WTC11 (cell line): ENCODE data around the gene SAMM50. TPM values are rescaled to one million over a fixed set of nuclear protein-coding genes. Genes with fewer than 3 reads are reported as not detected.

Experiments
- ATAC-seq: fragments of 200-7000 bp; cut with Tn5 transposase; 2 replicates; pipeline ENCODE4 v1.10.0; 2021; ENCODE audit warnings: mild to moderate bottlenecking, moderate library complexity
- CTCF ChIA-PET: fragments of 300-600 bp; sonication (Branson Sonifier 250); formaldehyde crosslinking; loops from one replicate; lab custom pipeline; 2021; ENCODE audit warnings: antibody characterized with exemption; lab: Charles Lee
- POLR2A ChIA-PET: fragments of 350-600 bp; sonication (Branson Sonifier 250); formaldehyde crosslinking; loops from one replicate; lab custom pipeline; 2021; ENCODE audit warnings: antibody characterized with exemption; lab: Charles Lee
- DNase-seq: peaks from one replicate; pipeline ENCODE4 v3.0.0; 2021; ENCODE audit warnings: low spot score
- H3K27ac Mint-ChIP-seq: 2 replicates; pipeline ENCODE4 v1.8.0; 2021; ENCODE audit warnings: mixed read lengths
- H3K27me3 Mint-ChIP-seq: 2 replicates; pipeline ENCODE4 v1.8.0; 2021; ENCODE audit warnings: low read depth, mild to moderate bottlenecking, moderate library complexity, mixed read lengths
- H3K36me3 Mint-ChIP-seq: 2 replicates; pipeline ENCODE4 v1.8.0; 2021; ENCODE audit warnings: mixed read lengths
- H3K4me1 Mint-ChIP-seq: 2 replicates; pipeline ENCODE4 v1.8.0; 2022; ENCODE audit warnings: mixed read lengths
- H3K4me3 Mint-ChIP-seq: 2 replicates; pipeline ENCODE4 v1.8.0; 2021; ENCODE audit warnings: mild to moderate bottlenecking, moderate library complexity, mixed read lengths
- H3K9me3 Mint-ChIP-seq: 2 replicates; pipeline ENCODE4 v1.8.0; 2021; ENCODE audit warnings: mixed read lengths
- ATF3 ChIP-seq: sonication (generic); formaldehyde crosslinking; conservative IDR thresholded peaks from 2 replicates; pipeline ENCODE4 v1.8.1; 2022; ENCODE audit warnings: mild to moderate bottlenecking, missing genetic modification reagents
- CDX4 ChIP-seq: fragments of 250-450 bp; sonication (Bioruptor Pico); IDR thresholded peaks from 2 replicates; pipeline ENCODE4 v1.9.0; 2021; ENCODE audit warnings: moderate library complexity, mild to moderate bottlenecking, inconsistent platforms, borderline replicate concordance
- CREB1 ChIP-seq: sonication (generic); formaldehyde crosslinking; IDR thresholded peaks from 2 replicates; pipeline ENCODE4 v1.8.0; 2023; ENCODE audit warnings: mild to moderate bottlenecking, missing genetic modification reagents
- E2F5 ChIP-seq: sonication (generic); formaldehyde crosslinking; IDR thresholded peaks from 2 replicates; pipeline ENCODE4 v1.8.1; 2022; ENCODE audit warnings: mild to moderate bottlenecking, moderate library complexity, missing genetic modification reagents
- ESRRA ChIP-seq: sonication (generic); formaldehyde crosslinking; IDR thresholded peaks from 2 replicates; pipeline ENCODE4 v1.8.1; 2022; ENCODE audit warnings: mild to moderate bottlenecking, missing genetic modification reagents, borderline replicate concordance
- ETV6 ChIP-seq: sonication (generic); formaldehyde crosslinking; IDR thresholded peaks from 2 replicates; pipeline ENCODE4 v1.8.1; 2022; ENCODE audit warnings: mild to moderate bottlenecking, missing genetic modification reagents
- FOXJ3 ChIP-seq: sonication (generic); formaldehyde crosslinking; IDR thresholded peaks from 2 replicates; pipeline ENCODE4 v1.9.0; 2021; ENCODE audit warnings: missing genetic modification reagents, mild to moderate bottlenecking, borderline replicate concordance
- FOXP1 ChIP-seq: sonication (generic); formaldehyde crosslinking; IDR thresholded peaks from 2 replicates; pipeline ENCODE4 v1.8.0; 2022; ENCODE audit warnings: missing genetic modification reagents, mild to moderate bottlenecking, moderate library complexity, borderline replicate concordance
- GABPB1 ChIP-seq: sonication (generic); formaldehyde crosslinking; IDR thresholded peaks from 2 replicates; pipeline ENCODE4 v1.8.1; 2023; ENCODE audit warnings: mild to moderate bottlenecking, missing genetic modification reagents
- HMGA2 ChIP-seq: fragments of 250-450 bp; sonication (Bioruptor Pico); IDR thresholded peaks from 2 replicates; pipeline ENCODE4 v1.4.0; 2021; ENCODE audit warnings: mild to moderate bottlenecking, moderate library complexity
- IRF1 ChIP-seq: sonication (generic); formaldehyde crosslinking; IDR thresholded peaks from 2 replicates; pipeline ENCODE4 v1.8.0; 2023; ENCODE audit warnings: missing genetic modification reagents
- IRF2 ChIP-seq: sonication (generic); formaldehyde crosslinking; IDR thresholded peaks from 2 replicates; pipeline ENCODE4 v1.8.0; 2022; ENCODE audit warnings: low read depth, missing genetic modification reagents, borderline replicate concordance
- JAZF1 ChIP-seq: fragments of 250-450 bp; sonication (Bioruptor Pico); IDR thresholded peaks from 2 replicates; pipeline ENCODE4 v1.9.0; 2021; ENCODE audit warnings: moderate library complexity, mild to moderate bottlenecking, inconsistent platforms
- MAX ChIP-seq: sonication (generic); formaldehyde crosslinking; IDR thresholded peaks from 2 replicates; pipeline ENCODE4 v1.8.0; 2022; ENCODE audit warnings: mild to moderate bottlenecking, missing genetic modification reagents
- MYBL2 ChIP-seq: sonication (generic); formaldehyde crosslinking; IDR thresholded peaks from 2 replicates; pipeline ENCODE4 v1.8.1; 2023; ENCODE audit warnings: mild to moderate bottlenecking, moderate library complexity, missing genetic modification reagents
- NFE2L1 ChIP-seq: sonication (generic); formaldehyde crosslinking; IDR thresholded peaks from 2 replicates; pipeline ENCODE4 v1.8.1; 2023; ENCODE audit warnings: missing genetic modification reagents
- NFYB ChIP-seq: sonication (generic); formaldehyde crosslinking; conservative IDR thresholded peaks from 2 replicates; pipeline ENCODE4 v1.8.0; 2022; ENCODE audit warnings: low read depth, missing genetic modification reagents
- OVOL2 ChIP-seq: fragments of 250-450 bp; sonication (Bioruptor Pico); IDR thresholded peaks from 2 replicates; pipeline ENCODE4 v1.9.0; 2021; ENCODE audit warnings: mild to moderate bottlenecking, borderline replicate concordance
- TEAD1 ChIP-seq: sonication (generic); formaldehyde crosslinking; IDR thresholded peaks from 2 replicates; pipeline ENCODE4 v1.8.0; 2022; ENCODE audit warnings: mild to moderate bottlenecking, missing genetic modification reagents
- USF1 ChIP-seq: sonication (generic); formaldehyde crosslinking; IDR thresholded peaks from 2 replicates; pipeline ENCODE4 v1.8.0; 2022; ENCODE audit warnings: mild to moderate bottlenecking, missing genetic modification reagents
- ZBTB21 ChIP-seq: sonication (generic); formaldehyde crosslinking; IDR thresholded peaks from 2 replicates; pipeline ENCODE4 v1.8.1; 2023; ENCODE audit warnings: mild to moderate bottlenecking, missing genetic modification reagents, borderline replicate concordance
- ZNF263 ChIP-seq: sonication (generic); formaldehyde crosslinking; IDR thresholded peaks from 2 replicates; pipeline ENCODE4 v1.8.1; 2022; ENCODE audit warnings: low read depth, mild to moderate bottlenecking, moderate library complexity, missing genetic modification reagents
- ZNF416 ChIP-seq: fragments of 250-450 bp; sonication (Bioruptor Pico); IDR thresholded peaks from 2 replicates; pipeline ENCODE4 v1.9.0; 2021; ENCODE audit warnings: mild to moderate bottlenecking, inconsistent platforms
- total RNA-seq: library from RNA; stranded (reverse); gene quantifications from 3 replicates; pipeline ENCODE4 v1.2.3, GENCODE V29; 2021
- TF ChIP-seq, protein P1 (sequence below): sonication (generic); formaldehyde crosslinking; IDR thresholded peaks from 2 replicates; pipeline ENCODE4 v1.8.1; 2023; ENCODE audit warnings: mild to moderate bottlenecking, missing genetic modification reagents
- TF ChIP-seq, protein P2 (sequence below): sonication (generic); formaldehyde crosslinking; IDR thresholded peaks from 2 replicates; pipeline ENCODE4 v1.8.1; 2023; ENCODE audit warnings: mild to moderate bottlenecking, missing genetic modification reagents, moderate library complexity
- TF ChIP-seq, protein P3 (sequence below): sonication (generic); formaldehyde crosslinking; IDR thresholded peaks from 2 replicates; pipeline ENCODE4 v1.8.0; 2022; ENCODE audit warnings: mild to moderate bottlenecking, missing genetic modification reagents

Gene SAMM50
- total RNA-seq, 1 experiment from 2014 or later: 72.1 TPM

- Mint-ChIP-seq H3K36me3 (no peaks in the 10 kb centered on the region), H3K27me3 (peaks cover 7% of the 10 kb centered on the region), H3K4me1 (peaks cover 9% of the 10 kb centered on the region), H3K4me3 (no peak overlapping the region), H3K9me3 (no peaks in the 10 kb centered on the region), H3K27ac (no peak overlapping the region)
- TF ChIP-seq FOXJ3 (no peak), E2F5 (CRISPR knock-in tag) (no peak), CREB1 (CRISPR knock-in tag) (no peak), TEAD1 (no peak), USF1 (CRISPR knock-in tag) (no peak), IRF2 (CRISPR knock-in tag) (no peak), ZNF263 (CRISPR knock-in tag) (no peak), HMGA2 (CRISPR knock-in tag) (no peak), ZNF416 (CRISPR knock-in tag) (no peak), CDX4 (CRISPR knock-in tag) (no peak), GABPB1 (no peak), OVOL2 (no peak), ATF3 (CRISPR knock-in tag) (no peak), ESRRA (no peak), MYBL2 (CRISPR knock-in tag) (no peak), NFYB (CRISPR knock-in tag) (no peak)
- TF ChIP-seq, protein P1, sequence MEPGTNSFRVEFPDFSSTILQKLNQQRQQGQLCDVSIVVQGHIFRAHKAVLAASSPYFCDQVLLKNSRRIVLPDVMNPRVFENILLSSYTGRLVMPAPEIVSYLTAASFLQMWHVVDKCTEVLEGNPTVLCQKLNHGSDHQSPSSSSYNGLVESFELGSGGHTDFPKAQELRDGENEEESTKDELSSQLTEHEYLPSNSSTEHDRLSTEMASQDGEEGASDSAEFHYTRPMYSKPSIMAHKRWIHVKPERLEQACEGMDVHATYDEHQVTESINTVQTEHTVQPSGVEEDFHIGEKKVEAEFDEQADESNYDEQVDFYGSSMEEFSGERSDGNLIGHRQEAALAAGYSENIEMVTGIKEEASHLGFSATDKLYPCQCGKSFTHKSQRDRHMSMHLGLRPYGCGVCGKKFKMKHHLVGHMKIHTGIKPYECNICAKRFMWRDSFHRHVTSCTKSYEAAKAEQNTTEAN (CRISPR knock-in tag): no peak
- TF ChIP-seq, protein P2, sequence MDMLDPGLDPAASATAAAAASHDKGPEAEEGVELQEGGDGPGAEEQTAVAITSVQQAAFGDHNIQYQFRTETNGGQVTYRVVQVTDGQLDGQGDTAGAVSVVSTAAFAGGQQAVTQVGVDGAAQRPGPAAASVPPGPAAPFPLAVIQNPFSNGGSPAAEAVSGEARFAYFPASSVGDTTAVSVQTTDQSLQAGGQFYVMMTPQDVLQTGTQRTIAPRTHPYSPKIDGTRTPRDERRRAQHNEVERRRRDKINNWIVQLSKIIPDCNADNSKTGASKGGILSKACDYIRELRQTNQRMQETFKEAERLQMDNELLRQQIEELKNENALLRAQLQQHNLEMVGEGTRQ (CRISPR knock-in tag): no peak
- DNase-seq (no peak), ATAC-seq (no peak)
- ChIA-PET CTCF (no interaction called here), POLR2A (no interaction called here)
These were observed 65.7 kb downstream of the SAMM50 start for GRCh38 chr22:44020981-44021380.

GRCh38 chr22:44023404-44024287, 68.4 kb downstream of the SAMM50 start:
- Mint-ChIP-seq H3K27ac (no peak overlapping the region), H3K36me3 (no peaks in the 10 kb centered on the region), H3K4me1 (peaks cover 20% of the 10 kb centered on the region), H3K27me3 (peaks cover 7% of the 10 kb centered on the region), H3K4me3 (peak overlapping the region; percentile 77), H3K9me3 (no peaks in the 10 kb centered on the region)
- POLR2A ChIA-PET: no interaction called here
- DNase-seq (peak; percentile 43), ATAC-seq (peak; percentile 72)
- CTCF ChIA-PET: interaction anchor here (0.7 to 3.3 kb wide), 5 partner anchors 30 to 661 kb away, joined by 3 to 9 read pairs (median 5); no protein-coding TSS in a partner anchor
- TF ChIP-seq FOXP1 (CRISPR knock-in tag) (peak; percentile 54; the same call in 1 of the 2 replicates), E2F5 (CRISPR knock-in tag) (peak; percentile 58; the same call in 1 of the 2 replicates), NFE2L1 (CRISPR knock-in tag) (no peak), ZBTB21 (0 out of 2 replicates have a peak, but pooled peaks have one; percentile 34), HMGA2 (CRISPR knock-in tag) (peak; percentile 96), IRF1 (CRISPR knock-in tag) (peak; percentile 52; the same call in 1 of the 2 replicates), MAX (CRISPR knock-in tag) (peak; percentile 92), JAZF1 (CRISPR knock-in tag) (no peak), ETV6 (CRISPR knock-in tag) (0 out of 2 replicates have a peak, but pooled peaks have one; percentile 70)
- TF ChIP-seq, protein P3, sequence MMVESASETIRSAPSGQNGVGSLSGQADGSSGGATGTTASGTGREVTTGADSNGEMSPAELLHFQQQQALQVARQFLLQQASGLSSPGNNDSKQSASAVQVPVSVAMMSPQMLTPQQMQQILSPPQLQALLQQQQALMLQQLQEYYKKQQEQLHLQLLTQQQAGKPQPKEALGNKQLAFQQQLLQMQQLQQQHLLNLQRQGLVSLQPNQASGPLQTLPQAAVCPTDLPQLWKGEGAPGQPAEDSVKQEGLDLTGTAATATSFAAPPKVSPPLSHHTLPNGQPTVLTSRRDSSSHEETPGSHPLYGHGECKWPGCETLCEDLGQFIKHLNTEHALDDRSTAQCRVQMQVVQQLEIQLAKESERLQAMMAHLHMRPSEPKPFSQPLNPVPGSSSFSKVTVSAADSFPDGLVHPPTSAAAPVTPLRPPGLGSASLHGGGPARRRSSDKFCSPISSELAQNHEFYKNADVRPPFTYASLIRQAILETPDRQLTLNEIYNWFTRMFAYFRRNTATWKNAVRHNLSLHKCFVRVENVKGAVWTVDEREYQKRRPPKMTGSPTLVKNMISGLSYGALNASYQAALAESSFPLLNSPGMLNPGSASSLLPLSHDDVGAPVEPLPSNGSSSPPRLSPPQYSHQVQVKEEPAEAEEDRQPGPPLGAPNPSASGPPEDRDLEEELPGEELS (CRISPR knock-in tag): peak; percentile 69; the same call in 1 of the 2 replicates
